Epithelial cell of proximal tubule (primary cell): Measurements from ENCODE around the gene HDHD3. TPM values are rescaled to one million over a fixed set of nuclear protein-coding genes. Genes with fewer than 3 reads are reported as not detected.

ENCODE experiments used
- DNase-seq: peaks from one replicate; pipeline ENCODE4 v3.0.0-alpha.2; 2011; ENCODE audit warnings: low read depth
- H3K4me3 ChIP-seq: 2 replicates; pipeline ENCODE4 v1.5.1; 2011; ENCODE audit warnings: low read depth, mild to moderate bottlenecking, low read length
- total RNA-seq: library from RNA; depleted of rRNA; stranded (reverse); fragments of >200 nt; gene quantifications from 2 replicates; pipeline ENCODE4 v1.2.3, GENCODE V29; 2015
- TF ChIP-seq, protein P1 (sequence below): conservative IDR thresholded peaks from 2 replicates; pipeline ENCODE4 v1.5.1; 2012; ENCODE audit warnings: low read depth, mild to moderate bottlenecking, low read length

The HDHD3 gene
- total RNA-seq, result 13.5 and 22.6 TPM in 2 replicates

- H3K4me3 ChIP-seq, result peak within 1 kb of the TSS; percentile 94
- TF ChIP-seq, protein P1, sequence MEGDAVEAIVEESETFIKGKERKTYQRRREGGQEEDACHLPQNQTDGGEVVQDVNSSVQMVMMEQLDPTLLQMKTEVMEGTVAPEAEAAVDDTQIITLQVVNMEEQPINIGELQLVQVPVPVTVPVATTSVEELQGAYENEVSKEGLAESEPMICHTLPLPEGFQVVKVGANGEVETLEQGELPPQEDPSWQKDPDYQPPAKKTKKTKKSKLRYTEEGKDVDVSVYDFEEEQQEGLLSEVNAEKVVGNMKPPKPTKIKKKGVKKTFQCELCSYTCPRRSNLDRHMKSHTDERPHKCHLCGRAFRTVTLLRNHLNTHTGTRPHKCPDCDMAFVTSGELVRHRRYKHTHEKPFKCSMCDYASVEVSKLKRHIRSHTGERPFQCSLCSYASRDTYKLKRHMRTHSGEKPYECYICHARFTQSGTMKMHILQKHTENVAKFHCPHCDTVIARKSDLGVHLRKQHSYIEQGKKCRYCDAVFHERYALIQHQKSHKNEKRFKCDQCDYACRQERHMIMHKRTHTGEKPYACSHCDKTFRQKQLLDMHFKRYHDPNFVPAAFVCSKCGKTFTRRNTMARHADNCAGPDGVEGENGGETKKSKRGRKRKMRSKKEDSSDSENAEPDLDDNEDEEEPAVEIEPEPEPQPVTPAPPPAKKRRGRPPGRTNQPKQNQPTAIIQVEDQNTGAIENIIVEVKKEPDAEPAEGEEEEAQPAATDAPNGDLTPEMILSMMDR, result no peak
- DNase-seq, result no peak
Measured at GRCh38 chr9:113376634-113377567, at the start of gene HDHD3. Gene HDHD3, minus strand, starts transcription at chr9:113376986. Its CDS starts 2,632 bp downstream, at chr9:113374354.

DNA sequence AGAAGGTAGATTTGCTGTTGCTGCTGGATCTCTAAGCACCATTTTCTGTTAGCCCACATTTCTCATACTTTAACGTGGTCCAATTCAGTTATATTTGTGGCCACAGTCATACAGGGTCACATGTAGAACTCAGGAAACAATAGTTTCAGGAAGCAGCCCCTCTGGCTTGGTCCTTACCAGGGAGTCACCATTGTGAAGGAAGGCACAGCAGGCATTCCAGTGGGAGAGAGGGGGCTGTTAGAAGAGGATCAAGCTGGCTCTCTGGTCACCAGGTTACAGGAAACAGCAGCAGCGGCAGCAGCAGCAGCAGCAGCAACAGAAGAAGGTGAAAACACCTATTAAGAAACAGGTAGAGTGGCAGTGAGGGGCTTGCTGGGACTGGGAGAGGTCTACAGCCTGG lies 48.3 kb upstream of the HDHD3 start:
- TF ChIP-seq, protein P1, result no peak
- no peak overlapping the region for H3K4me3 ChIP-seq
- DNase-seq, result no peak

- TF ChIP-seq, protein P1, result no peak
- no peak overlapping the region for H3K4me3 ChIP-seq
- DNase-seq, result no peak
Measured at GRCh38 chr9:113421726-113422125, 44.9 kb upstream of the HDHD3 start.

- DNase-seq, result no peak
- TF ChIP-seq, protein P1, result no peak
Measured at GRCh38 chr9:113417370-113417769, 40.6 kb upstream of the HDHD3 start.

DNA sequence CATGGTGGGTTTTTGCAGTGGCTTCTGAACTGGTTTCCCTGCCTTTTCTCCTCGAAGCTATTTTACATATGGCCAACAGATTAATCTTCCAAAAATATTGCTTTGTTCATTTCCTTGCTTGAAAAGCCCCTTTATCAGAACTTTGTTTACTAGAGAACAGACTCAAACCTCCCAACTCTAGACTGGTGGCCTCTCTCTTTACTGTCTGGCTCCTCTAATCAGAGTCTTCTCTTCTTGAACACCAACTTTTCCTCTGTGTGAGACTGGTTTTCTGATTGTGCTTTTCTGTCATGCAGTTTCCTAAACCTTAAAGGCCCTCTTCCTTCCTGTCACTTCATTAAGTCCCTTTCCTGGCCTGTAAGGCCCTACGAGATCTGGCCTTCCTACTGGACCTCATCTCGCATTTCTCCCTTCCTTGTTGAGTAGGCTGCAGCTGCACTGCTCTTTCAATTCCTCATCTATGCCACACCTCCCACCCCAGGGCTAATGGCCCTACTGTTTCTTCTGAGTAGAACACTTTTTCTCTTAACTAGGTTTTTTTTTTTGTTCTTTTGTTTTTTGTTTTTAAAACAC lies 39.4 kb upstream of the HDHD3 start:
- TF ChIP-seq, protein P1, result no peak
- H3K4me3 ChIP-seq, result no peak overlapping the region
- DNase-seq, result no peak

More at GRCh38 chr9:113417370-113417769, 40.6 kb upstream of the HDHD3 start:
- H3K4me3 ChIP-seq, result no peak overlapping the region

DNA sequence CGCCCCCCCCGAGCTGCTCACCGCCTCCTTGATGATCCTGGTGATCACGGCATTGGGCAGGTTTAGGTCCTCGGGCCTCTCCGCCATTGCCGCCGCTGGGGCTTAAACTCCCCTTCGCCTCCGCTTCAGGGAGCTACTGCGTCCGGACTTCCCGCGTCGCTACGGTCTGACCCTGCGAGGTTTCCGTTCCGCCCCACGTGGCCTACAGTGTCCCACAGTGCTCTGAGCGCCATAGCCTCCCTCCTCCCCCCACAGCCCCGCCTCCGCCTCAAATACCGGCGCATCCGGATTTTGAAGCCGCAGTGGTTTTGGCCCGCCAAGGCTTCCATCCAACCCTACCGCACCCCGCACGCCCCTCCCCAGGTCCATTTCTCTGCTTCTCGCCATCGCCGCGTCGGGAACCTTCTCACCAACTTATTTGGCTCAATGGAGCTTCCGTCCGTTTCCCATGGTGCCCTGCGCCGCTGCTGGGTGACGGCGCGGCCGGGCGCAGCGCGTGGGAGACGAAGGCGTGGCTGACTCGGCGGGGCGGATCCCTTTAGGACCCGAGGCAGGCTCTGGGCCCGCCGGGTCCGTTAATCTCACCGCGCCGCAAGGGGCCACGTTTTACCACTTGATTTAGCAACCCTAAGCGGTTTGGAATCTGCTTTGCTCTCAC lies 33.5 kb upstream of the HDHD3 start, which contains the start of the genes C9orf43 and POLE3:
Gene C9orf43, plus strand, starts transcription at position 541 of the 658 bp plus-strand sequence. CDS start 2,747 bp downstream, outside the sequence.
Gene POLE3, minus strand, starts transcription at position 469 of the 658 bp plus-strand sequence. Its CDS starts 382 bp downstream, at position 87.
- peak; percentile 56 for DNase-seq
- H3K4me3 ChIP-seq, result peak within 1 kb of the TSS; percentile 84
- TF ChIP-seq, protein P1, result peak; percentile 1
